Transverse colon (tissue), 4 donors: Measurements from ENCODE around the gene FAM98C. TPM values are rescaled to one million over a fixed set of nuclear protein-coding genes. Genes with fewer than 3 reads are reported as not detected.
A peak's percentile ranks its signal among the peaks of the same experiment; 100 is the strongest.
"Not testable (repeated sequence)": the region's sequence is repeated elsewhere in the genome, so short reads cannot be mapped to it uniquely, and the experiment has no call there.

Source experiments
- DNase-seq: peaks from one replicate; pipeline ENCODE4 v3.0.0-alpha.2; 2019
- H3K27ac ChIP-seq, 4 donors: fragments of 200-600 bp; sonication (generic); 2 replicates each; pipeline ENCODE4 v1.5.1; 2016 to 2018; ENCODE audit warnings: inconsistent platforms in 4 of 4
- H3K27me3 ChIP-seq: fragments of 200-600 bp; sonication (generic); 2 replicates; pipeline ENCODE4 v1.5.1; 2017; ENCODE audit warnings: inconsistent platforms
- H3K36me3 ChIP-seq, 4 donors: fragments of 200-600 bp; sonication (generic); 2 replicates each; pipeline ENCODE4 v1.5.1; 2017 to 2019; ENCODE audit warnings: inconsistent platforms in 4 of 4
- H3K4me1 ChIP-seq, 4 donors: fragments of 200-600 bp; sonication (generic); 2 replicates each; pipeline ENCODE4 v1.5.1; 2017 to 2020; ENCODE audit warnings: inconsistent platforms in 4 of 4
- H3K4me3 ChIP-seq, 4 donors: fragments of 200-600 bp; sonication (generic); 1 replicate in 1 of 4; 2 replicates in 3 of 4; pipeline versions ENCODE4 v1.5.1 to v1.6.1; 2017 to 2019; ENCODE audit warnings: inconsistent platforms in 4 of 4
- H3K9me3 ChIP-seq, 2 donors: fragments of 200-600 bp; sonication (generic); 2 replicates each; pipeline ENCODE4 v1.5.1; 2017 to 2019; ENCODE audit warnings: inconsistent platforms in 2 of 2
- CTCF ChIP-seq, 5 experiments: fragments of 200-600 bp in 3 of 5; fragments of 450-650 bp in 2 of 5; sonication (generic) in 3 of 5; IDR thresholded peaks; 1 replicate in 2 of 5; 2 replicates in 3 of 5; pipeline ENCODE4 v1.5.1; 2016 to 2017; ENCODE audit warnings: antibody characterized with exemption in 5 of 5, inconsistent platforms in 3 of 5, mild to moderate bottlenecking in 2 of 5, moderate library complexity in 1 of 5
- EP300 ChIP-seq: sonication (generic); formaldehyde crosslinking; IDR thresholded peaks from one replicate; pipeline ENCODE4 v1.6.1; 2017; ENCODE audit warnings: antibody characterized with exemption, low read depth
- POLR2A ChIP-seq: fragments of 450-650 bp; IDR thresholded peaks from one replicate; pipeline ENCODE4 v1.6.1; 2016; ENCODE audit warnings: antibody characterized with exemption, mild to moderate bottlenecking, moderate library complexity
- POLR2AphosphoS5 ChIP-seq, 3 donors: sonication (generic); formaldehyde crosslinking; IDR thresholded peaks; one replicate each; pipeline ENCODE4 v1.6.1; 2016; ENCODE audit warnings: antibody characterized with exemption in 3 of 3
- WGBS, 2 donors: methylation state at CpG; one replicate each; pipeline ENCODE4 v1.1.5; 2018; ENCODE audit warnings: low coverage in 1 of 2; 5-methylcytosine and 5-hydroxymethylcytosine counted together
- in situ Hi-C, 4 donors: fragments of 200-750 bp; cut with MboI; loops; one replicate each; pipeline versions ENCODE4 v1.15.0 to v1.15.1; 2017; ENCODE audit warnings: low sequenced_read_pairs in 3 of 4, low pct_ligation_motif_present in 1 of 4, low pct_unique_long_range_greater_than_20kb in 1 of 4
- intact Hi-C: fragments of 100-400 bp; cut with DNase I; formaldehyde crosslinking; loops from one replicate; pipeline ENCODE4 v1.15.1; 2023; ENCODE audit warnings: low total_unique reads
- total RNA-seq, 4 donors: library from RNA; depleted of rRNA; stranded (reverse); fragments of >200 nt; gene quantifications; one replicate each; pipeline ENCODE4 v1.1.0, GENCODE V29; 2016

FAM98C gene
- total RNA-seq, 4 donors from 2014 or later, result 34.0 to 102 (median 41.2) TPM

DNA sequence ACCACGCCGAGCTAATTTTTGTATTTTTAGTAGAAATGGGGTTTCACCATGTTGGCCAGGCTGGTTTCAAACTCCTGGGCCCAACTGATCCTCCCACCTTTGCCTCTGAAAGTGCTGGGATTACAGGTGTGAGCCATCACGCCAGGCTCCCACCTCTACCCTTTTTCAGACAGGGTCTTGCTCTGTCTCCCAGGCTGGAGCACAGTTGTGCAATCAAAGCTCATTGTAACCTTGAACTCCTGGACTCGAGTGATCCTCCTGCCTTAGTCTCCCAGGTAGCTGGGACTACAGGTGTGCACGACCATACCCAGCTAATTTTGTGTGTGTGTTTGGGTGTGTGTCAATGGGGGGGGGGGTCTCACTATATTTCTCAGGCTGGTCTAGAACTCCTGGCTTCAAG lies 21.4 kb downstream of the FAM98C start:
- TF ChIP-seq POLR2A (no peak), CTCF (IDR thresholded peaks at IDR 0.05) (no peak), POLR2AphosphoS5 (IDR thresholded peaks at IDR 0.05) (no peak), EP300 (no peak)
- Histone ChIP-seq H3K27ac (no peak overlapping the region), H3K9me3 (no peaks in the 10 kb centered on the region), H3K27me3 (peaks cover 24% of the 10 kb centered on the region), H3K4me1 (no peaks in the 10 kb centered on the region), H3K4me3 (no peak overlapping the region), H3K36me3 (no peaks in the 10 kb centered on the region)
- intact Hi-C loops, result no loop called here
- in situ Hi-C loops, result loop anchor here in 3 of 4 donors (25.0 kb wide), 3 partner anchors 188 to 538 kb away; partner anchors contain the start of genes MRPS12 (in 2 of the 3), SARS2 (in 2 of the 3), EIF3K (in 1 of the 3) and MAP4K1 (in 1 of the 3)
- no peak for DNase-seq
- 67 to 81% methylated on average over 1 to 5 of the region's 5 CpGs for WGBS, 2 donors

- peak overlapping the region in 2 of 4 donors; percentile 5 for H3K4me3 ChIP-seq
- in situ Hi-C loops (no loop called here), intact Hi-C loops (no loop called here)
- H3K36me3 ChIP-seq, result no peaks in the 10 kb centered on the region
- H3K4me1 ChIP-seq, result no peaks in the 10 kb centered on the region
- H3K27ac ChIP-seq, result no peak overlapping the region
- H3K27me3 ChIP-seq, result peaks cover 16% of the 10 kb centered on the region
- H3K9me3 ChIP-seq, result no peaks in the 10 kb centered on the region
- WGBS, 2 donors, result 70 to 76% methylated on average over 3 to 7 of the region's 7 CpGs
- DNase-seq, result no peak
- no peak for TF ChIP-seq POLR2A
- TF ChIP-seq CTCF (IDR thresholded peaks at IDR 0.05), result no peak
- no peak for TF ChIP-seq EP300
- TF ChIP-seq POLR2AphosphoS5 (IDR thresholded peaks at IDR 0.05), result no peak
These were observed 22.4 kb downstream of the FAM98C start for GRCh38 chr19:38425222-38425809.

GRCh38 chr19:38425810-38426466 lies 23.0 kb downstream of the FAM98C start, which contains the start of gene RASGRP4:
TSS of gene RASGRP4 (minus strand) at chr19:38426219. CDS start at chr19:38426091, 128 bp downstream.
- peak within 1 kb of the TSS in 2 of 4 donors; percentile 5 for H3K4me3 ChIP-seq
- H3K27me3 ChIP-seq, result peaks cover 18% of the 10 kb centered on the region
- H3K9me3 ChIP-seq, result no peaks in the 10 kb centered on the region
- DNase-seq, result peak; percentile 26
- WGBS, 2 donors, result 45% methylated on average over 20 of the region's 20 CpGs; no CpG with 5 or more reads in 1 of the 2 donors
- H3K36me3 ChIP-seq, result no peaks in the 10 kb centered on the region
- no peak for TF ChIP-seq EP300
- no peak for TF ChIP-seq CTCF (IDR thresholded peaks at IDR 0.05)
- TF ChIP-seq POLR2A, result no peak
- TF ChIP-seq POLR2AphosphoS5 (IDR thresholded peaks at IDR 0.05), result no peak
- intact Hi-C loops (no loop called here), in situ Hi-C loops (no loop called here)
- H3K4me1 ChIP-seq, result no peaks in the 10 kb centered on the region
- no peak within 1 kb of the TSS for H3K27ac ChIP-seq

DNA sequence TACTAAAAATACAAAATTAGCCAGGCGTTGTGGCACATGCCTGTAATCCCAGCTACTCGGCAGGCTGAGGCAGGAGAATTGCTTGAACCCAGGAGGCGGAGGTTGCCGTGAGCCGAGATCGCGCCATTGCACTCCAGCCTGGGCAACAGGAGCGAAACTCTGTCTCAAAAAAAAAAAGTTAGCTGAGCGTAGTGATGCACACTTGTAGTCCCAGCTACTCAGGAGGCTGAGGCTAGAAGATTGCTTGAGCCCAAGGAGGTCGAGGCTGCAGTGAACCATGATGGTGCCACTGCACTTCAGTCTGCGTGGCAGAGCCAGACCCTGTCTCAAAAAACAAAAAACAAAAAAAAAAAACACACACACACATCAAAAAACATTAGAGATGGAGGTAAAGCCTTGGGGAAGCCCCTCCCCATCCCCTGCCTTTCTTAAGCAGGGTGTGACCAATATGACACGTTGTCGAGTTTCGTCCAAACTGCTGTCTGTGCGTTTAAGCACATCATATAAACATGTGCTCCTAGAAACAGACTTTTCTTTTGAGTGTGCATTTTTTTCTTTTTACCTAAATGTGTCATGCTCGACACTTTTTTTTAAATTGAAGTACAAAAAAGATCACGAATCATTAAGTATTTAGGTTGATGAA lies 24.3 kb downstream of the FAM98C start:
- H3K36me3 ChIP-seq, H3K27ac ChIP-seq, DNase-seq, in situ Hi-C loops, H3K9me3 ChIP-seq, H3K4me1 ChIP-seq, intact Hi-C loops, H3K4me3 ChIP-seq: not testable (repeated sequence)
- WGBS, 2 donors, result 50 to 52% methylated on average over 7 to 17 of the region's 17 CpGs
- peaks cover 26% of the 10 kb centered on the region for H3K27me3 ChIP-seq
